ENCODE results near the gene ADRA2B. TPM values are rescaled to one million over a fixed set of nuclear protein-coding genes. Genes with fewer than 3 reads are reported as not detected.

Gene ADRA2B
- total RNA-seq, 2 donors from 2014 or later = 4.1 to 7.1 TPM

- peak; percentile 68 for DNase-seq (ENCODE audit: low spot score)
- intact Hi-C loops (cut with DNase I) = loop anchor here (5.0 to 10.0 kb wide), 2 partner anchors 38 to 86 kb away; no protein-coding TSS in a partner anchor
Measured at GRCh38 chr2:96110621-96111256, 5.6 kb downstream of the ADRA2B start.

DNA sequence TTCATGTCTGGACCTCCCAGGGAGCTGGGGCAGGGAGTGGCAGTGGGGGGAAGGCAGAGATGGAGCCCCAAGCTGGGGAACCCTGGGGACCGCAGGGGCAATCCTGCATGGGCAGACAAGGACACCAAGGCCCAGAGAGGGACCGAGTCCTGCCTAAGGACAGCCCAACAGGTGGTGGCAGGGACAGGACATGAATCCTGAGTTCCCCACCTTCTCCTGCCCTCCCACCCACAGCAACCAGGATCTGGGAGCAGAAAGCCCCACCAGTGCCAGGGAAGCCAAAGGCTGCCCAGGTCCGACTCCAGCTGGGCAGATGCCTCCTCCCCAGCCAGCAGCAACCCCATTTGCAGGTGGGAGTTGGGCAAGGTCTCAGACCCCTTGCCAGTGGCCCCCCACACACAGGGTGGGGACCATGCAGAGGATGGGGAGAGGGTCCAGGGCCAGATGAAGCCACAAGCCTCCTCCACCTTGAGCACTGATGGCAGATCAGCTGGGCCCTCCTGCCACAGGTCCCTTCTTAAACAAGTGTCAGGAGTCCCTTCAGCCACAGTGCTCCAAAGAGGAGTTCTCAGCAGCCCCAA, 6.3 kb downstream of the ADRA2B start:
- peak; percentile 78 for DNase-seq (ENCODE audit: low spot score)
- intact Hi-C loops (cut with DNase I) = loop anchor here (5.0 to 10.0 kb wide), 2 partner anchors 38 to 85 kb away; no protein-coding TSS in a partner anchor

DNA sequence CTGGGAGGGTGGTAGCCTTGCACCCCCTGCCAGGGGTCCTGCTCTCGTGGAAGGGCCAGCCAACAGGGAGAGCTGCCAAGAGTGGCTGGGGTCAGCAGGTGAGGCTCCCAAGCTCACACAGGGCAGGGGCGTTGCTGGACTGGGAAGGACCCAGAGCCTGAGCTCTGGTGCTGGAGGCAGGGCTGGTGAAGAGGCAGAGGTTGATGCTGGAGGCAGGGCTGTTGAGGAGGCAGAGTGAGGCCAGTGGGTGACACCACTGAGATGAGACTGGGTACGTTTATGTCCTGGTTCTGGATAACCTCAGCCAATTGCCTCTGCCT, 7.0 kb downstream of the ADRA2B start:
- intact Hi-C loops (cut with DNase I) = no loop called here
- no peak for DNase-seq (ENCODE audit: low spot score)

GRCh38 chr2:96108541-96109360, 7.6 kb downstream of the ADRA2B start:
- DNase-seq (ENCODE audit: low spot score) = peak; percentile 83
- intact Hi-C loops (cut with DNase I) = no loop called here

GRCh38 chr2:96108151-96108540, 8.2 kb downstream of the ADRA2B start:
- intact Hi-C loops (cut with DNase I) = no loop called here
- peak; percentile 62 for DNase-seq (ENCODE audit: low spot score)

GRCh38 chr2:96107708-96108065, 8.7 kb downstream of the ADRA2B start:
- peak; percentile 40 for DNase-seq (ENCODE audit: low spot score)
- intact Hi-C loops (cut with DNase I) = no loop called here

DNA sequence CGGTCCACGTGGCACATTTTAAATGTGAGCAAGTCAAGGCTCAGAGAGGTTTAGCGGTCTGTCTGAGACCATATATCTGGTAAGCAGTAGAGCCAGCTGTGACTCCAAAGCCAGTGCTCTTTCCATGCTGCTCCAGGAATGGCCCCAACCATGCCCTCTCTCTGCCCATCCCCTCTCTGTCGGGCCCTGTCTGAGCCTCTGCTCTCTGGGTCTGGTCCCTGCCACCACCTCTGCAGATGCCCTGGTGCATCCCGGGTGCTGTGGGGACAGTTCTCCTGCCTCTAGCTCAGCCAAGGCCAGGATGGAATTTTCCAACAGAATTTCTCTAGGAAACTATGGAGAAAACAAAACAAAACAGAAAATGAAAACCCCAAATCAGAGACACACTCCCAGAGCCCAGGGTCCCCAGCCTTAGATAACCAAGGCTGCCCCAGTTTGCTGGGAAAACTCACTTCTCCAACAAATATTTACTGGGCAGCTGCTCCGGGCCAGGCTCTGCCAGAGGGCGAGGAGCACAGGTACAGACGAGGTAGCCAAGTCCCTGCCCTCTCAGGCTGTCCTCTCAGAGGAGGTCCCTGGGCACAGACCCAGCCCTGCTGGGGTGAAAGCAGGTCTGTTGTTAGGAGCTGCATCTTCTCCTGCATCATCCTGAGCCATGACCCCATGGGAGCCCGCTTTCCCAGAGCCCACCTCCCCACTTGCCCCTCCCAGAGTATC, 9.2 kb downstream of the ADRA2B start:
- DNase-seq (ENCODE audit: low spot score) = peak; percentile 75
- intact Hi-C loops (cut with DNase I) = no loop called here

- no peak for DNase-seq (ENCODE audit: low spot score)
- intact Hi-C loops (cut with DNase I) = no loop called here
Measured at GRCh38 chr2:96105994-96106715, 10.2 kb downstream of the ADRA2B start.

DNA sequence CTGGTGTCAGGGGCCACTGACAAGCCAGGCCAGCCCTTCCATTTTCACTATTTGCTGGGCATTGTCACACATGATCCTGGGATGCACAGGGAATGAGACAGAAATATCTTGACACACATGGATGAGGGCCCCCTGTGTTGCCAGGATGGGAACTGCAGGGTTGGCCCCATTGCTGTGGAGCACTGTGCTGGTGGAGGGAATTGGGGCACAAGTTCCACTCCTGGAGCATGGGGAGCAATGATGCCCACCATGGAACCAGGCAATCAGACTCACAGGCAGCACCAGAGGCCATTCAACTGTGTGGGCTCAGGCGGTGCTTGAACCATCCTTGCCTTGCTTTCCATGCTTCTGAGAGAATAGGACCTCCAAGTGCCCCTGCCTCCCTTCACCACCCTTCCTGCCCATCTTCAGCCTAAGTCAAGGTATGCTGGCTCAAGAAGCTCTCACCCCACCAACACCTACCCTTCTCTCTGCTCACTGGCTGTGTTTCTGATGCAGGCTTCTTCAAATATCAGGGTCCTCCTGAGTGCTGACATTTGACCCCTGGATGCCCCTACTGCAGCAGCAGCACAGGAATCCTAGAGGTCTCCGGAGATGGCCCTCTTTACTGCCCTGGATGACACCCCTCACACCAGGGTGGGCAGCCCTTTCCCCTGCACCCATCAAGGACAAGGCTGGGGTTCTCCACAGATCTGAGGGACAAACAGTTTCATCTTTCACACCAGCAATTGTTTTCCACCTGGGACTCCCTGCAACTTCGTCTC, 11.0 kb downstream of the ADRA2B start:
- peak; percentile 34 for DNase-seq (ENCODE audit: low spot score)
- intact Hi-C loops (cut with DNase I) = no loop called here

- intact Hi-C loops (cut with DNase I) = no loop called here
- peak; percentile 48 for DNase-seq (ENCODE audit: low spot score)
Measured at GRCh38 chr2:96104487-96104861, 11.9 kb downstream of the ADRA2B start.

DNA sequence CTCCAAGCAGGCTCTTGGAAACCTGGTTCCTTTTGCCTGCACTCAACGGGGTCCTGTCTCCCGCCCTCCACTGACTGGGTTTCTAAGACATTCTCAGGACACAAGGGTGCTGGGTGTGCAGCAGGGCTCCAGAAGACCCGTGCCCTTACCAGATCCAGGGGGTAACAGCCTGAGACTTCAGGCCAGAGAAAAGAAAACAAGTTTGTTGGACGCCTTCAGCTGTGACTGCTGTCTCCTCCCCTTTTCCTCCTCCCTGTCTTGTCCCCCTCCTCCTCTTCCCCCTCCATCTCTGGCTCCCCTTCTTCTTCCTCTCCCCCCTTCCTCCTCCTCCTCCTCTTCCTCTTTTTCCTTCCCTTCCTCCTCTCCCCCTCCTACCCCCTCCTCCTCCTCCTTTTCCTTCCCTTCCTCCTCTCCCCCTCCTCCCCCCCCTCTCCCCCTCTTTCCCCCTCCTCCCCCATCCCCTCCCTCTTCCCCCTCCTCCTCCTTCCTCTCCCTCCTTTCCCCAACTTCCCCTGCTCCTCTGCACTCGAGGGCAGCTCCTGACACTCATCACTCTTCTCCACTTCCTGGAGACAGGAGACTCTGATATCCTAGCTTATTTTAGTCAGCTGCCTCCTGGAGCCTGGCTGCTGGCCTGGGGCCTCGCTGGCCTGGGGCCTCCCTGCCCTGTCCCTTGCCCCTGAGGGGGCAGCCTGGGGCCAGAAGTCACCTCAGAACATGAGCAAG, 12.4 kb downstream of the ADRA2B start:
- intact Hi-C loops (cut with DNase I) = no loop called here
- DNase-seq (ENCODE audit: low spot score) = no peak

- intact Hi-C loops (cut with DNase I) = no loop called here
- no peak for DNase-seq (ENCODE audit: low spot score)
Measured at GRCh38 chr2:96103187-96103601, 13.2 kb downstream of the ADRA2B start.

DNA sequence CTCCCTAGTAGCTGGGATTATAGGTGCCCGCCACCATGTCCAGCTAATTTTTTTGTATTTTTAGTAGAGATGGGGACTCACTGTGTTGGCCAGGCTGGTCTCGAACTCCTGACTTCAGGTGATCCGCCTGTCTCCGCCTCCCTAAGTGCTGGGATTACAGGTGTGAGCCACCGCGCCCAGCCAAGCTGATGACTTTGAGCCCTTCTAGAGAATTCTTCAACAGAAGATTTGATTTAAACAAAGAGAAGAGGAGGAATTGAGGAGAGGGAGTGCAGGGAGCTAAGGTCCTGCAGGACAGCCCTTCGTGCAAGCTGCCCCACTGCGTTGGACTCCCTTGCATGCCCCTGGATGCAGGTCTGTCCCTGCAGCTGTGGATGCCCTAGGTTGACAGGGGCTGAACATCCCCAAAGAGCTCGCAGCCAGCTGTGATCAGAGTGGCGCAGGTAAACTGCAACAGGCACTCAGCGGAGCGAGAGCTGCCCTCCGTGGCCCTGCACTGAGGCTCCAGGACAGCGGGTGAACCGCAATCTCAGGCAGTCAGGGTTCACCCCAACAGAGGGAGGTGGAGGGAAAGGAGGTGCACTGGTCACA, 13.7 kb downstream of the ADRA2B start:
- intact Hi-C loops (cut with DNase I) = no loop called here
- DNase-seq (ENCODE audit: low spot score) = peak; percentile 72

- peak; percentile 74 for DNase-seq (ENCODE audit: low spot score)
- intact Hi-C loops (cut with DNase I) = no loop called here
Measured at GRCh38 chr2:96100893-96101304, 15.5 kb downstream of the ADRA2B start.

DNA sequence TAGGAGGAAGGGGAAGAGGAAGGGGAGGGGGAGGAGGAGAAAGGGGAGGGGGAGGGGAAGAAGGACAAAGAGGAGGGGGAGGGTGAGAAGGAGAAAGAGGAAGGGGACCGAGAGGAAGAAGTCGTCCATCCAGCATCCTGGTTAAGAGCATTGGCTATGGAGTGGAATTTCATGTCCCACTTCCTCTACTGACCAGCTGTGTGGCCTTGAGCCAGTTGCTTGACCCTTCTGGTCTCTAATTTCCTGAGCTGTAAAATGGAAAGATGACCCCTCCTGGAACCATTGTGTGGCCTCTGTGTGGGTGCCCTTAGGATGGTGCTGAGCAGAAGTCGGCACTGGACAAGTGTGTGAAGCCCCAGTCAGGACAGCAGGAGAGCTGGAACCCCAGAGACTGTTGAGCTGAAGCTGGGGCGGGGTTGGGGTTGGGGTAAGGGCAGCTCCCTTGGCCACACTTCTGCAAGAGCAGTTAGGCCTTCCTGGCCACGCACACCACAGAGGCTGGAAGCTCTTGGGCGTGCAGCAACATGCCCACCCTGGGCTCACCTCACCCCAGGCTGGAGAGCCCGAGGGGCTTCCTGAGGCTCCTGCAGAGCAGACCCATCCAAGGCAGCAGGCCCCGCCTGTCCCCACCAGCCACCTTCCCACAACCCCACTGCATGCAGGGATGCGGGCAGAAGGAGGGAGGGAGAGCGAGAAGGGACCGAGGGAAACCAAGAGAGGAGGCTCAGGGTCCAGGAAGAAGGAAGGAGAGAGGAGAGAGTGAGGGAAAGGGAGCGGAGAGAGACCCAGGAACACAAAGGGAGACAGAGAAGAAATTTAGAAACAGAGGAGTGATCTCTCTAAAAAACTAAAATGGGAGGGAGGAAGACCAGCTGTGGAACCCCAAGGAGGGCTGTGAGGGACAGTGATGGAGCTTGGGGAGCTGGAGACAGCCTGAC, 16.2 kb downstream of the ADRA2B start:
- peak; percentile 65 for DNase-seq (ENCODE audit: low spot score)
- intact Hi-C loops (cut with DNase I) = no loop called here

DNA sequence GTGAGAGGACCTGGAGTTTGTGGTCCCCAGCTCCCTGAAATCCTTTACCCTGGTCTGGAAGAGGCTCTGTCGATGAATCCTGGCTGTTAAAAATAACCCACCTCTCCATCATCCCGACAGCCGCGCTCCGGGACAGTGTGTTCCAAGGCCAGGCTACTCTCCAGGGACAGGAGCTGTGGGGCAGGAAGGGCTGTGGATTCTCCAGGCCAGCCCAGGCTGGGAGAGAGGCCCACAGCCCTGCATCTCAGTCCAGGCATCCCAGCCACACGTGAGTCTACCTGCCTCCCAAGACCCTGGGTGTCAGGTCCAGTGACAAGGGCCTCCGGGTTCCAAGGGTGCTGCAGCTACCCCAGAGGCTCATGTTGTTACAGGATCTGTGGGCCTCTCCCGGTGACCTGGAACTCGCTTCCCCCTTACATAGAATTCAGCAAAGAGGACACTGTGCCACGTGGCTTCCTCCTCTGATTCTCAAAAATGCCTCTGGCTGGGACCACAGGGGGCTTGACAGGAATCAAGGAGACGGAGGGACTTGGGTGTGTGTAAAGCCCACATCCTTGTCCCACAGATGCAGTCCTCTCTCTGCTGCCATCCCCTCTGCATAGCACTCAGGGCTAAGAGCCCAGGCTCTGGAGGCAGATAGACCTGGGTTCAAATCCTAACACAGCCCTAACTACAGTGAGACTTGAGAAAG, 17.3 kb downstream of the ADRA2B start:
- peak; percentile 81 for DNase-seq (ENCODE audit: low spot score)
- intact Hi-C loops (cut with DNase I) = no loop called here
